Astrocyte of the spinal cord (primary cell): ENCODE data around the gene ZFHX3.

Experiments used
- DNase-seq: peaks from one replicate; pipeline ENCODE4 v3.0.0; 2011; ENCODE audit warnings: low read depth, low spot score
- H3K4me3 ChIP-seq: 2 replicates; pipeline ENCODE4 v1.5.1; 2011; ENCODE audit warnings: low read depth, mild to moderate bottlenecking, low read length, moderate library complexity
- CTCF ChIP-seq: IDR thresholded peaks from 2 replicates; pipeline ENCODE4 v1.5.1; 2012; ENCODE audit warnings: low read depth, mild to moderate bottlenecking, low read length, inconsistent platforms
- in situ Hi-C: cut with HindIII; loops from 2 replicates; pipeline ENCODE4 v1.10.0; 2017; ENCODE audit warnings: low sequenced_read_pairs

ZFHX3 gene

GRCh38 chr16:72798264-72798663 is 249.7 kb downstream of the ZFHX3 start:
- no peak for DNase-seq
- H3K4me3 ChIP-seq: no peak overlapping the region
- no peak for TF ChIP-seq CTCF
- in situ Hi-C loops: no loop called here

DNA sequence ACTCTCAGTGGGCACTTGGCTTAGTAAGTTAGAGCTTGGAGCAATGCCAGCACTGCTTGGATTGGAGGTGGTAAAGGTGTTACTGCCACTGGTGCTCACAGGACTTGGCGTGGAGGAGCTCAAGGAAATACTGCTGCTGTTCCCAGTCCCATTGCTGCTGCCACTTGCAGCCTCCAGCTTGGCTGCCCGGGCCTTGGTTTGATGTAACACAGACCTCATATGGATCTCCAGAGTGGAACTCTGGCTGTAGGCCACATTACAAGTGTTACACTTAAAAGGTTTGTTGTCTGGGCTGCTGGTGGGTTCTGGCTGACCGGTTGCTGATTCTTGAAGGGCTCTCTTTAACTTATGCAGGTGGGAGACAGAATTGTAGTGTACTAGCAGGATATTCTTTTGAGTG is 250.3 kb downstream of the ZFHX3 start:
- in situ Hi-C loops: no loop called here
- H3K4me3 ChIP-seq: no peak overlapping the region
- TF ChIP-seq CTCF: no peak
- no peak for DNase-seq

- no peak for TF ChIP-seq CTCF
- H3K4me3 ChIP-seq: no peak overlapping the region
- in situ Hi-C loops: no loop called here
- DNase-seq: no peak
Observed at GRCh38 chr16:72796222-72796621, 251.7 kb downstream of the ZFHX3 start.

DNA sequence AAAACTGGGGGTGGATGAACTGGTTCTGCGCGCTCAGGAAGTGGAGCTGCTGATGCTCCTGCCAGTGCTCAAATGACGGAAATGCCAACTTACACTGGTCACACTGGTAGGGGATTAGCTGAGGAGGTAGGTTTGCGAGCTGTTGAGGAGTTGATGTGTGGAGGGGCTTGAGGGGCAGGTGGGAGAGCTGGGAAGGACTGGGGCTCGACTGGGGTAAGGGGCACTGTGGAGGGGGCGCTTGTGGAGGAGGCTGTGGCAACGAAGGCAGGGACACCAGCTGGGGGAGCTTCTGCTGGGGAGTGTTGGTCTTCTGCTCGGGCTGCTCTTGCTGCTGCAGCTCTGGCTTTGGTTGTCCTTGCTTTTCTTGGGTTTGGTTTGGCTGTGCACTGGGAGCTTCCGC is 252.9 kb downstream of the ZFHX3 start:
- DNase-seq: no peak
- no peak overlapping the region for H3K4me3 ChIP-seq
- TF ChIP-seq CTCF: no peak
- in situ Hi-C loops: no loop called here

- no peak for DNase-seq
- in situ Hi-C loops: no loop called here
- no peak for TF ChIP-seq CTCF
- H3K4me3 ChIP-seq: no peak overlapping the region
Observed at GRCh38 chr16:72794319-72794718, 253.6 kb downstream of the ZFHX3 start.

DNA sequence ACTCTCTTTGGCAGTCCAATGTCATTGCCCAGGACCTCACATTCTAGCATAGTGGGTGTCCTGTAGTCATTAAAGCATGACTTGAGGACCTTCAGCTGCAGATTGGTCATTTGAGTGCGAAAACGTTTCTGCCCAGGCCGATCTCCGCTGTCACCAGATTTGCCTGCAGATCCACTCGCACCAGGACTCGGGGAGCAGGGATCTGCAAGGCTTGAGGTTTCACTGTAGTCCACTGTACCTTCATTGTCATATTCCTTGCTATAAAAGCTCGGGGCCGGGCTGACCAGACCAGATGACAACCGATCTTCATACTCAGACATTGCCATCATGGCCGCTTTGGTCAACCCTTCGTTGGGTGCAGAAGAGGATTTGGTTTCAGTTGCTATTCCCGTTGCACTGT is 254.2 kb downstream of the ZFHX3 start:
- no peak for TF ChIP-seq CTCF
- in situ Hi-C loops: no loop called here
- no peak overlapping the region for H3K4me3 ChIP-seq
- DNase-seq: no peak

GRCh38 chr16:72793017-72793416 is 254.9 kb downstream of the ZFHX3 start:
- in situ Hi-C loops: no loop called here
- no peak for TF ChIP-seq CTCF
- no peak overlapping the region for H3K4me3 ChIP-seq
- DNase-seq: no peak
